IMR-90 (cell line): ENCODE data around the gene MALRD1. TPM values are rescaled to one million over a fixed set of nuclear protein-coding genes. Genes with fewer than 3 reads are reported as not detected.

ENCODE experiments used
- ATAC-seq: fragments of 200-7000 bp; cut with Tn5 transposase; 2 replicates; pipeline ENCODE4 v1.9.1; 2020; ENCODE audit warnings: low read depth, mild to moderate bottlenecking, moderate library complexity
- BruUV-seq: library from RNA; stranded (reverse); fragments of 400-500 nt; replicated peaks from 2 replicates; lab custom pipeline; 2021; lab: Mats Ljungman, UMichigan
- CTCF ChIA-PET: fragments of 300-600 bp; formaldehyde crosslinking; extraction: SDS; loops from one replicate; lab custom pipeline; 2021; ENCODE audit warnings: antibody characterized with exemption; lab: Yijun Ruan, JAX
- POLR2A ChIA-PET: fragments of 300-600 bp; sonication (Branson Sonifier 250); formaldehyde crosslinking; loops from one replicate; lab custom pipeline; 2022; ENCODE audit warnings: antibody characterized with exemption; ENCODE audit not compliant: unreplicated experiment; lab: Charles Lee
- DNase-seq: peaks from one replicate; pipeline ENCODE4 v3.0.0; 2013
- H2AFZ ChIP-seq: replicated peaks from 2 replicates; pipeline ENCODE3; 2013; ENCODE audit warnings: low read length, mild to moderate bottlenecking; ENCODE audit not compliant: poor library complexity
- H2AK5ac ChIP-seq: 2 replicates; pipeline ENCODE4 v1.6.1; 2013; ENCODE audit warnings: low read depth, low read length, inconsistent platforms
- H2AK9ac ChIP-seq: replicated peaks from 2 replicates; pipeline ENCODE3; 2013; ENCODE audit warnings: mild to moderate bottlenecking, low read depth, low read length, moderate library complexity; ENCODE audit not compliant: poor library complexity
- H2BK120ac ChIP-seq: 2 replicates; pipeline ENCODE4 v1.6.1; 2013; ENCODE audit warnings: low read depth, low read length, inconsistent platforms
- H2BK15ac ChIP-seq: 3 replicates; pipeline ENCODE4 v1.6.1; 2013; ENCODE audit warnings: low read depth, low read length, inconsistent platforms
- H2BK20ac ChIP-seq: 2 replicates; pipeline ENCODE4 v1.6.1; 2013; ENCODE audit warnings: low read depth, mild to moderate bottlenecking, inconsistent platforms, low read length, moderate library complexity
- H2BK5ac ChIP-seq: 2 replicates; pipeline ENCODE4 v1.6.1; 2013; ENCODE audit warnings: mild to moderate bottlenecking, low read depth, low read length, inconsistent platforms; ENCODE audit not compliant: poor library complexity, severe bottlenecking
- H3K14ac ChIP-seq: replicated peaks from 2 replicates; pipeline ENCODE4 v1.6.1; 2013; ENCODE audit warnings: low read depth, low read length, inconsistent platforms
- H3K18ac ChIP-seq: 2 replicates; pipeline ENCODE4 v1.6.1; 2013; ENCODE audit warnings: low read depth, low read length, control low read depth
- H3K23ac ChIP-seq: 2 replicates; pipeline ENCODE4 v1.6.1; 2013; ENCODE audit warnings: low read depth, low read length, inconsistent platforms
- H3K27ac ChIP-seq: 2 replicates; pipeline ENCODE4 v1.5.1; 2013; ENCODE audit warnings: mild to moderate bottlenecking, control low read depth, low read length; ENCODE audit not compliant: insufficient read depth
- H3K27me3 ChIP-seq: 2 replicates; pipeline ENCODE4 v1.6.1; 2013; ENCODE audit warnings: low read length; ENCODE audit not compliant: control insufficient read depth, insufficient read depth
- H3K36me3 ChIP-seq: 2 replicates; pipeline ENCODE4 v1.6.1; 2013; ENCODE audit warnings: low read length, mixed read lengths; ENCODE audit not compliant: control insufficient read depth, insufficient read depth
- H3K4ac ChIP-seq: 2 replicates; pipeline ENCODE4 v1.6.1; 2013; ENCODE audit warnings: low read depth, low read length, inconsistent platforms
- H3K4me1 ChIP-seq: 2 replicates; pipeline ENCODE4 v1.6.1; 2013; ENCODE audit warnings: low read length, mixed read lengths; ENCODE audit not compliant: control insufficient read depth, insufficient read depth
- H3K4me2 ChIP-seq: 2 replicates; pipeline ENCODE4 v1.6.1; 2013; ENCODE audit warnings: low read depth, mild to moderate bottlenecking, control low read depth, low read length, moderate library complexity
- H3K4me3 ChIP-seq: 2 replicates; pipeline ENCODE4 v1.5.1; 2013; ENCODE audit warnings: low read depth, mild to moderate bottlenecking, control low read depth, low read length, moderate library complexity; ENCODE audit not compliant: insufficient read depth
- H3K56ac ChIP-seq: 2 replicates; pipeline ENCODE4 v1.6.1; 2013; ENCODE audit warnings: low read length, inconsistent platforms; ENCODE audit not compliant: insufficient read depth; ENCODE audit errors: extremely low read depth
- H3K79me1 ChIP-seq, 2 experiments: 2 replicates each; pipeline ENCODE4 v1.6.1; 2013; ENCODE audit warnings: low read length in 2 of 2, inconsistent platforms in 1 of 2, low read depth in 1 of 2
- H3K9ac ChIP-seq: 2 replicates; pipeline ENCODE4 v1.6.1; 2013; ENCODE audit warnings: low read depth, low read length, control low read depth
- H3K9me1 ChIP-seq: 2 replicates; pipeline ENCODE4 v1.6.1; 2013; ENCODE audit warnings: low read length, inconsistent platforms; ENCODE audit not compliant: insufficient read depth
- H3K9me3 ChIP-seq: 2 replicates; pipeline ENCODE4 v1.6.1; 2013; ENCODE audit warnings: low read length; ENCODE audit not compliant: control insufficient read depth, insufficient read depth
- H4K20me1 ChIP-seq: 2 replicates; pipeline ENCODE4 v1.6.1; 2013; ENCODE audit warnings: low read length, inconsistent platforms; ENCODE audit not compliant: insufficient read depth
- H4K5ac ChIP-seq: 2 replicates; pipeline ENCODE4 v1.6.1; 2013; ENCODE audit warnings: mild to moderate bottlenecking, low read depth, low read length, control low read depth
- H4K8ac ChIP-seq, 2 experiments: 2 replicates each; pipeline ENCODE4 v1.6.1; 2013; ENCODE audit warnings: low read depth in 2 of 2, low read length in 2 of 2, control low read depth in 1 of 2, inconsistent platforms in 1 of 2
- H4K91ac ChIP-seq: 2 replicates; pipeline ENCODE4 v1.6.1; 2013; ENCODE audit warnings: low read depth, low read length, inconsistent platforms; ENCODE audit not compliant: insufficient read depth
- CEBPB ChIP-seq: IDR thresholded peaks from 2 replicates; pipeline ENCODE4 v1.6.1; 2012; ENCODE audit warnings: low read depth, low read length, improper control_type of control experiment
- ELK1 ChIP-seq: fragments of 150-350 bp; IDR thresholded peaks from 2 replicates; pipeline ENCODE4 v1.6.1; 2016; ENCODE audit warnings: low read depth, mild to moderate bottlenecking, low read length, moderate library complexity, borderline replicate concordance
- FOS ChIP-seq: fragments of 150-350 bp; IDR thresholded peaks from 2 replicates; pipeline ENCODE4 v1.6.1; 2016; ENCODE audit warnings: low read depth, low read length
- MAZ ChIP-seq: IDR thresholded peaks from 2 replicates; pipeline ENCODE4 v1.6.1; 2012; ENCODE audit warnings: low read depth, mild to moderate bottlenecking, low read length, improper control_type of control experiment, moderate library complexity, borderline replicate concordance
- RFX5 ChIP-seq: IDR thresholded peaks from 2 replicates; pipeline ENCODE4 v1.8.0; 2012; ENCODE audit warnings: low read depth, mild to moderate bottlenecking, low read length, moderate library complexity
- SMC3 ChIP-seq: fragments of 150-350 bp; IDR thresholded peaks from 2 replicates; pipeline ENCODE4 v1.6.1; 2016; ENCODE audit warnings: low read depth, mild to moderate bottlenecking, antibody characterized with exemption, low read length, moderate library complexity
- USF2 ChIP-seq: fragments of 150-350 bp; IDR thresholded peaks from 2 replicates; pipeline ENCODE4 v1.6.1; 2017; ENCODE audit warnings: mild to moderate bottlenecking, antibody characterized with exemption, low read length, low read depth
- WGBS, 2 experiments: methylation state at CpG; one replicate each; pipeline versions ENCODE4 v1.1.5 to v1.1.7; 2013; ENCODE audit warnings: missing lambda C conversion rate in 2 of 2; ENCODE audit not compliant: insufficient read length in 1 of 2; ENCODE audit errors: extremely low coverage in 2 of 2; 5-methylcytosine and 5-hydroxymethylcytosine counted together
- dilution Hi-C: fragments of 300-500 bp; cut with HindIII; formaldehyde crosslinking; loops from one replicate; pipeline ENCODE4 v1.14.3; 2018; ENCODE audit warnings: low sequenced_read_pairs; ENCODE audit not compliant: unreplicated experiment
- in situ Hi-C: fragments of 300-500 bp; cut with MboI; formaldehyde crosslinking; loops from 3 replicates; pipeline ENCODE4 v1.14.3; 2019; ENCODE audit warnings: low sequenced_read_pairs, inconsistent platforms, mixed read lengths
- intact Hi-C: fragments of 100-400 bp; cut with micrococcal nuclease; formaldehyde crosslinking; loops from 2 replicates; pipeline ENCODE4 v1.10.0; 2022
- polyA plus RNA-seq, 3 experiments: library from polyadenylated mRNA; depleted of rRNA; stranded (reverse); fragments of >200 nt; gene quantifications; 2 replicates each; pipeline ENCODE4 v1.2.3, GENCODE V29; 2012; ENCODE audit warnings: low replicate concordance in 1 of 3
- total RNA-seq: library from RNA; depleted of rRNA; stranded (reverse); fragments of >200 nt; gene quantifications from 2 replicates; pipeline ENCODE4 v1.2.3, GENCODE V29; 2012

Gene MALRD1
- total and polyA plus RNA-seq, 2 of the 4 experiments (the other 2 are of a cell fraction), result 0.34 to 1.1 TPM

GRCh38 chr10:19628767-19629560, 580.4 kb downstream of the MALRD1 start:
- DNase-seq, result no peak
- peak; percentile 46 for ATAC-seq
- Histone ChIP-seq H3K79me1 (no peaks in the 10 kb centered on the region), H3K4ac (no peak overlapping the region), H3K4me3 (no peak overlapping the region), H2BK15ac (0 out of 3 replicates have a peak overlapping the region, but pooled peaks have one; percentile 9), H3K4me2 (no peak overlapping the region; the same call in 1 of the 2 replicates), H2AK5ac (no peak overlapping the region), H3K4me1 (peaks cover 5% of the 10 kb centered on the region), H3K27ac (no peak overlapping the region), H3K9me3 (no peaks in the 10 kb centered on the region), H4K8ac (peak overlapping the region in 1 of 2 experiments; percentile 4; a peak in 1 of 4 replicates), H2BK120ac (no peak overlapping the region), H2AK9ac (no peak overlapping the region), H3K14ac (0 out of 2 replicates have a peak overlapping the region, but pooled peaks have one; percentile 7), H3K9ac (no peak overlapping the region), H4K5ac (peak overlapping the region; percentile 71; the same call in 1 of the 2 replicates), H4K20me1 (no peaks in the 10 kb centered on the region), H2BK20ac (peak overlapping the region; percentile 27; the same call in 1 of the 2 replicates), H3K23ac (no peak overlapping the region), H3K56ac (no peak overlapping the region), H2AFZ (peak overlapping the region; percentile 80), H3K36me3 (no peaks in the 10 kb centered on the region), H3K9me1 (no peaks in the 10 kb centered on the region), H4K91ac (no peak overlapping the region), H3K18ac (peak overlapping the region; percentile 83; the same call in 1 of the 2 replicates), H3K27me3 (no peaks in the 10 kb centered on the region), H2BK5ac (no peak overlapping the region)
- intact Hi-C loops, result loop anchor here (1.0 to 10.0 kb wide), 3 partner anchors 159 to 1226 kb away; partner anchors contain the start of gene PLXDC2
- ChIA-PET POLR2A (interaction anchor here (0.6 kb wide), 1 partner anchor 43 kb away, joined by 3 read pairs; no protein-coding TSS in a partner anchor), CTCF (interaction anchor here (0.9 to 1.2 kb wide), 5 partner anchors 17 to 1030 kb away, joined by 3 to 6 read pairs (median 4); no protein-coding TSS in a partner anchor)
- dilution Hi-C loops, result no loop called here
- BruUV-seq, result no TSS peak
- WGBS, 2 experiments, result 82% methylated on average over 4 of the region's 7 CpGs; no CpG with 5 or more reads in 1 of the 2 experiments
- in situ Hi-C loops, result no loop called here
- TF ChIP-seq RFX5 (no peak), MAZ (no peak), USF2 (no peak), SMC3 (no peak), ELK1 (no peak), FOS (no peak), CEBPB (no peak)
